T-helper 2 cell treated with Interferon-gamma antibody and Interleukin-4, amounts not matched to agents 5 μg/mL and 100 μg/mL, for 36 hours (primary cell): Measurements from ENCODE around the gene CHCHD6.

Source experiments
- DNase-seq: peaks from one replicate; pipeline ENCODE4 v3.0.0; 2021; ENCODE audit warnings: low spot score
- H3K27ac Mint-ChIP-seq: one replicate; pipeline ENCODE4 v1.8.0; 2021; ENCODE audit warnings: mild to moderate bottlenecking, mixed read lengths
- H3K27me3 Mint-ChIP-seq: one replicate; pipeline ENCODE4 v1.8.0; 2021; ENCODE audit warnings: low read depth, mixed read lengths
- H3K36me3 Mint-ChIP-seq: one replicate; pipeline ENCODE4 v1.8.0; 2021; ENCODE audit warnings: low read depth, mixed read lengths
- H3K4me1 Mint-ChIP-seq: one replicate; pipeline ENCODE4 v1.8.0; 2021; ENCODE audit warnings: low read depth, mixed read lengths
- H3K4me3 Mint-ChIP-seq: one replicate; pipeline ENCODE4 v1.8.0; 2022; ENCODE audit warnings: mild to moderate bottlenecking, moderate library complexity, mixed read lengths
- H3K9me3 Mint-ChIP-seq: one replicate; pipeline ENCODE4 v1.8.0; 2021; ENCODE audit warnings: mixed read lengths

The CHCHD6 gene

GRCh38 chr3:127000761-127001160 is 296.7 kb downstream of the CHCHD6 start:
- Mint-ChIP-seq H3K27ac (no peak overlapping the region), H3K9me3 (no peaks in the 10 kb centered on the region), H3K36me3 (no peaks in the 10 kb centered on the region), H3K4me1 (no peaks in the 10 kb centered on the region), H3K4me3 (no peak overlapping the region), H3K27me3 (no peaks in the 10 kb centered on the region)
- no peak for DNase-seq

- H3K36me3 Mint-ChIP-seq: no peaks in the 10 kb centered on the region
- no peaks in the 10 kb centered on the region for H3K27me3 Mint-ChIP-seq
- H3K4me1 Mint-ChIP-seq: no peaks in the 10 kb centered on the region
- H3K4me3 Mint-ChIP-seq: no peak overlapping the region
- no peak overlapping the region for H3K27ac Mint-ChIP-seq
- DNase-seq: no peak
- H3K9me3 Mint-ChIP-seq: no peaks in the 10 kb centered on the region
Observed at GRCh38 chr3:127001486-127002194, 297.6 kb downstream of the CHCHD6 start.

GRCh38 chr3:127002195-127003174 is 298.4 kb downstream of the CHCHD6 start:
- H3K9me3 Mint-ChIP-seq: no peaks in the 10 kb centered on the region
- H3K27me3 Mint-ChIP-seq: no peaks in the 10 kb centered on the region
- H3K4me1 Mint-ChIP-seq: no peaks in the 10 kb centered on the region
- H3K27ac Mint-ChIP-seq: no peak overlapping the region
- no peaks in the 10 kb centered on the region for H3K36me3 Mint-ChIP-seq
- no peak for DNase-seq
- H3K4me3 Mint-ChIP-seq: no peak overlapping the region

- Mint-ChIP-seq H3K27ac (no peak overlapping the region), H3K27me3 (no peaks in the 10 kb centered on the region), H3K4me3 (no peak overlapping the region), H3K4me1 (no peaks in the 10 kb centered on the region), H3K36me3 (no peaks in the 10 kb centered on the region), H3K9me3 (no peaks in the 10 kb centered on the region)
- no peak for DNase-seq
Observed at GRCh38 chr3:127003175-127003555, 299.1 kb downstream of the CHCHD6 start.

GRCh38 chr3:127003601-127004280 is 299.7 kb downstream of the CHCHD6 start:
- Mint-ChIP-seq H3K4me1 (no peaks in the 10 kb centered on the region), H3K9me3 (no peaks in the 10 kb centered on the region), H3K36me3 (no peaks in the 10 kb centered on the region), H3K4me3 (no peak overlapping the region), H3K27ac (no peak overlapping the region), H3K27me3 (no peaks in the 10 kb centered on the region)
- DNase-seq: no peak

GRCh38 chr3:127004641-127005397 is 300.8 kb downstream of the CHCHD6 start:
- no peaks in the 10 kb centered on the region for H3K9me3 Mint-ChIP-seq
- H3K27ac Mint-ChIP-seq: no peak overlapping the region
- no peaks in the 10 kb centered on the region for H3K4me1 Mint-ChIP-seq
- no peak for DNase-seq
- H3K36me3 Mint-ChIP-seq: no peaks in the 10 kb centered on the region
- no peak overlapping the region for H3K4me3 Mint-ChIP-seq
- H3K27me3 Mint-ChIP-seq: no peaks in the 10 kb centered on the region

GRCh38 chr3:127005864-127006500 is 301.9 kb downstream of the CHCHD6 start:
- no peak for DNase-seq
- Mint-ChIP-seq H3K4me1 (no peaks in the 10 kb centered on the region), H3K9me3 (no peaks in the 10 kb centered on the region), H3K36me3 (no peaks in the 10 kb centered on the region), H3K27ac (no peak overlapping the region), H3K4me3 (no peak overlapping the region), H3K27me3 (no peaks in the 10 kb centered on the region)

GRCh38 chr3:127006781-127007436 is 302.9 kb downstream of the CHCHD6 start:
- H3K4me3 Mint-ChIP-seq: no peak overlapping the region
- no peaks in the 10 kb centered on the region for H3K27me3 Mint-ChIP-seq
- DNase-seq: no peak
- H3K27ac Mint-ChIP-seq: no peak overlapping the region
- H3K36me3 Mint-ChIP-seq: no peaks in the 10 kb centered on the region
- no peaks in the 10 kb centered on the region for H3K9me3 Mint-ChIP-seq
- no peaks in the 10 kb centered on the region for H3K4me1 Mint-ChIP-seq

GRCh38 chr3:127008236-127008635 is 304.2 kb downstream of the CHCHD6 start:
- Mint-ChIP-seq H3K36me3 (no peaks in the 10 kb centered on the region), H3K27ac (no peak overlapping the region), H3K27me3 (no peaks in the 10 kb centered on the region), H3K9me3 (no peaks in the 10 kb centered on the region), H3K4me3 (no peak overlapping the region), H3K4me1 (no peaks in the 10 kb centered on the region)
- no peak for DNase-seq

- DNase-seq: no peak
- Mint-ChIP-seq H3K27me3 (no peaks in the 10 kb centered on the region), H3K9me3 (no peaks in the 10 kb centered on the region), H3K4me3 (no peak overlapping the region), H3K4me1 (no peaks in the 10 kb centered on the region), H3K36me3 (no peaks in the 10 kb centered on the region), H3K27ac (no peak overlapping the region)
Observed at GRCh38 chr3:127009531-127009930, 305.5 kb downstream of the CHCHD6 start.
